WI38 (cell line): ENCODE results near the gene GSTT2.

Experiments used
- H3K4me3 ChIP-seq: 2 replicates; pipeline ENCODE4 v1.5.1; 2011; ENCODE audit warnings: low read depth, mild to moderate bottlenecking, control low read depth, low read length
- TF ChIP-seq, protein P1 (sequence below): IDR thresholded peaks from 2 replicates; pipeline ENCODE4 v1.5.1; 2012; ENCODE audit warnings: low read depth, mild to moderate bottlenecking, control low read depth, low read length

The GSTT2 gene

DNA sequence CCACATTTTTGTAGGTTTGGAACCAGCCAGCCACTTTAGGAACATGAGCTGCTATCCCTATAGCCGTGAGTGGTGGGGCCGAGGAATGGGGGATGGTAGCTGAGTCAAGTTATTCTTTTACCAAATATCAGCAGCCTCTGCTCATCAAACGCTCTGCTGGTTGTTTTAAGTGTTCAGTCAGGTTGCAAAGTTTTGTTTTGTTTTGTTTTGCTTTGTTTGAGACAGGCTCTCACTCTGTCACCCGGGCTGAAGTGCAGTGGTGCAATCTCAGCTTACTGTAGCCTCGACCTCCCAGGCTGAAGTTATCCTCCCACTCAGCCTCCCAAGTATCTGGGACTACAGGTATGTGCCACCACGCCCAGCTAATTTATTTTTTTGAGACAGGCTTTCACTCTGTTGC, 45.5 kb downstream of the GSTT2 start:
- TF ChIP-seq, protein P1, sequence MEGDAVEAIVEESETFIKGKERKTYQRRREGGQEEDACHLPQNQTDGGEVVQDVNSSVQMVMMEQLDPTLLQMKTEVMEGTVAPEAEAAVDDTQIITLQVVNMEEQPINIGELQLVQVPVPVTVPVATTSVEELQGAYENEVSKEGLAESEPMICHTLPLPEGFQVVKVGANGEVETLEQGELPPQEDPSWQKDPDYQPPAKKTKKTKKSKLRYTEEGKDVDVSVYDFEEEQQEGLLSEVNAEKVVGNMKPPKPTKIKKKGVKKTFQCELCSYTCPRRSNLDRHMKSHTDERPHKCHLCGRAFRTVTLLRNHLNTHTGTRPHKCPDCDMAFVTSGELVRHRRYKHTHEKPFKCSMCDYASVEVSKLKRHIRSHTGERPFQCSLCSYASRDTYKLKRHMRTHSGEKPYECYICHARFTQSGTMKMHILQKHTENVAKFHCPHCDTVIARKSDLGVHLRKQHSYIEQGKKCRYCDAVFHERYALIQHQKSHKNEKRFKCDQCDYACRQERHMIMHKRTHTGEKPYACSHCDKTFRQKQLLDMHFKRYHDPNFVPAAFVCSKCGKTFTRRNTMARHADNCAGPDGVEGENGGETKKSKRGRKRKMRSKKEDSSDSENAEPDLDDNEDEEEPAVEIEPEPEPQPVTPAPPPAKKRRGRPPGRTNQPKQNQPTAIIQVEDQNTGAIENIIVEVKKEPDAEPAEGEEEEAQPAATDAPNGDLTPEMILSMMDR = no peak

DNA sequence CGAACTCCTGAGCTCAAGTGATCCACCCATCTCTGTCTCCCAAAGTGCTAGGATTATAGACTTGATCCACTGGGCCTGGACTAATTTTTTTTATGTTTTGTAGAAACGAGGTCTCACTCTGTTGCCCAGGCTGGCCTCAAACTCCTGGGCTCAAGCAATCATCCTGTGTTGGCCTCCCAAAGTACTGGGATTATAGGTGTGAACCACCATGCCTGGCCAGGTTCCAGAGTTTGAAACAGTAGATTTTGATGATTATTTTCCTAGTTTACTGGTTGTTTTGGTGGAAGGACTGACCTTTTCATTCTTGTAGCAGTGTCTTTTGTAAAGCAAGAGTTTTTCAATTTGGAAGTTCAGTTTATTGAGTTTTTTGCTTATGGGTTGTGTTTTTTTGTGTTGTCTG, 46.1 kb downstream of the GSTT2 start:
- no peak overlapping the region for H3K4me3 ChIP-seq
- TF ChIP-seq, protein P1 = no peak

More for the DNA sequence above, 45.5 kb downstream of the GSTT2 start:
- no peak overlapping the region for H3K4me3 ChIP-seq

DNA sequence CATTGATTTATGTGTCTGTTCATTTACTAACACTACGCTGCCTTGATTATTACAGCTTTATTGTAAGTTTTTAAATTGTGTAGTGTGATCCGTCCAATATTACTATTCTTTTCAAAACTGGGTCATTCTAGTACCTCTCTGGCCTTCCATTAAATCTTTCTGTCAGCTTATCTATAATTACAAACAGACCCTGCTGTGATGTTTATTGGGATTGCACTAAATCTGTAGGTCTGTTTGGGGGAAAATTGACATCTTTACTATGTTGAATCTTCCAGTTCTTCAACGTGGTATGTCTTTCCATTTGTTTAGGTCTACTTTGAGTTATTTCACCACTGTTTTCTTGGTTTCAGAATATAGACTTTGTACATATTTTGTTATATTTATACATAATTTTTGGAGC, 46.8 kb downstream of the GSTT2 start:
- no peak overlapping the region for H3K4me3 ChIP-seq
- TF ChIP-seq, protein P1 = no peak

DNA sequence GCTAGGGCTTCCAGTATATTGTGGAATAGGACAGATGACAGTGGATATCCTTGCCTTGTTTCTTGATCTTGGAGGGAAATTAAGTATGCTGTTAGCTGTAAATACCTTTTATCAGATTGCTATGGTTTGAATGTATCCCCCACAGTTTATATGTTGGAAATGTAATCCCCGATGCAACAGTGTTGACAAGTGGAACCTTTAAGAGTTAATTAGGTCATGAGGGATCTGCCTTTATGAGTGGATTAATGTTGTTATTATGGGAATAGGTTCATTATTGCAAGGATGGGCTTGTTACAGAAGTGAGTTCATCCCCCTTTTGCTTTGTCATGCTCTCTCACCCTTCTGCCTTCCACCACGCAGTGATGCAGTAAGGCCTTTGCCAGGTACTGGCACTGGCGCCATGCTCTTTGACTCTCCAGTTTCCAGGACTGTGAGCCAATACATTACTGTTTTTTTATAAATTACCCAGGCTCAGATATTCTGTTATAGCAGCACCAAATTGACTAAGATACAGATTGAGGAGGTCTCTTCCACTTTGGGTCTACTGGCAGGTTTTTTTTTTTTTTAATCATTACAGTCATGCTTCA, 47.5 kb downstream of the GSTT2 start:
- no peak overlapping the region for H3K4me3 ChIP-seq
- TF ChIP-seq, protein P1 = no peak

DNA sequence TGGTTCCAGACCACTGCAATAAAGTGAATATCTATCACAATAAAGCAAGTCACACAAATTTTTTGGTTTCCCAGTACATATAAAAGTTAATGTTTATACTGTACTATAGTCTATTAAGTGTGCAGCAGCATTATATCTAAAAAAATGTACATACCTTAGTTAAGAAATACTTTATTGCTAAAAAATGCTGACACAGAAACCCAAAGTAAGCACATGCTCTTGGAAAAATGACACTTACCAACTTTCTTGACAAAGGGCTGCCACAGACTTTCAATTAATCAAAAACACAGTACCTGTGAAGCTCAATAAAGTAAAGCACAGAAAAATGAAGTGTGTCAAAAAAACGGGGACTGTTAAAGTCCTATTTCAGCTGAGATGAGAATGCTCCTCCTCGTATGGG, 48.1 kb downstream of the GSTT2 start:
- no peak overlapping the region for H3K4me3 ChIP-seq
- TF ChIP-seq, protein P1 = no peak

DNA sequence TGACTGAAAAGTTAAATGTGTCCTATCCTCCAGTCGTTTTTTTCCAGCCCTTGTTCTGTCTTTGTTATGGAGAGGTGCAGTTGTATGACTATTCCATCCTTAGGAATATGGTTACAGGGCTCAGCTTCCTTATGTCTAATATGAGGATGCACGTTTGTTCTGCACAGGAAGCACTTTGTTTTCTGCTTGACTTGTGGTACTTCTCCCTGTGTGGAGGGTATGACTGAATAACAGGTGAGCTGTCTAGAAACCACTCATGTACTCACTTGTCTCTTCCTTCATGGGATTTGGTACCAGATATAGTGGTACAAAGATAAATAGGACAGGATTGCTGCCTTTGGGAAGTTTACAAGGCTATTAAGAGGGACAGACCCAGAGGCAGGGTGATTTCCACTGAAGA, 48.6 kb downstream of the GSTT2 start:
- TF ChIP-seq, protein P1 = no peak
- H3K4me3 ChIP-seq = no peak overlapping the region

DNA sequence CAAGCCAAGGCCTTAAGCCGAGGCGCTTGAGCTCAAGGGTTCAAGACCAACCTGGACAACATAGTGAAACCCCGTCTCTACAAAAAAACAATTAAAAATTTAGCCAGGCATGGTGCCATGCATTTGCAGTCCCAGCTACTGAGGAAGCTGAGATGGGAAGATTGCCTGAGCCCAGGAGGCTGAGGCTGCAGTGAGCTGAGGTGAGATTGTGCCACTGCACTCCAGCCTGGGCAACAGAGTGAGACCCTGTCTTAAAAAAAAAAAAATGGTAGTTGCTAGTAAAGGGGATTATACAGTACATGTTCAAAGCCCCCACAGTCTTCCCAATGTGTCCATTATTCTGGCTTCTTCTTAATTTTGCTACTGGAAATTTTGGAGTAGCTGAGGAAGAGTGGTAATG, 49.4 kb downstream of the GSTT2 start:
- no peak overlapping the region for H3K4me3 ChIP-seq
- TF ChIP-seq, protein P1 = no peak
